K562 treated with DMSO at 1 percent for 48 hours (cell line): Measurements from ENCODE around the gene COL10A1. TPM values are rescaled to one million over a fixed set of nuclear protein-coding genes. Genes with fewer than 3 reads are reported as not detected.

Source experiments
- total RNA-seq: library from RNA; unstranded; fragments of 300-600 nt; gene quantifications from 2 replicates; pipeline ENCODE4 v1.2.3, GENCODE V29; 2022; ENCODE audit warnings: low replicate concordance; ENCODE audit errors: extremely low read depth

Gene COL10A1
- not detected in 2 replicates for total RNA-seq

GRCh38 chr6:116126032-116126431 lies at the start of gene COL10A1:
Gene COL10A1, minus strand, starts transcription at chr6:116126132. Its CDS starts 640 bp downstream, at chr6:116125492.

DNA sequence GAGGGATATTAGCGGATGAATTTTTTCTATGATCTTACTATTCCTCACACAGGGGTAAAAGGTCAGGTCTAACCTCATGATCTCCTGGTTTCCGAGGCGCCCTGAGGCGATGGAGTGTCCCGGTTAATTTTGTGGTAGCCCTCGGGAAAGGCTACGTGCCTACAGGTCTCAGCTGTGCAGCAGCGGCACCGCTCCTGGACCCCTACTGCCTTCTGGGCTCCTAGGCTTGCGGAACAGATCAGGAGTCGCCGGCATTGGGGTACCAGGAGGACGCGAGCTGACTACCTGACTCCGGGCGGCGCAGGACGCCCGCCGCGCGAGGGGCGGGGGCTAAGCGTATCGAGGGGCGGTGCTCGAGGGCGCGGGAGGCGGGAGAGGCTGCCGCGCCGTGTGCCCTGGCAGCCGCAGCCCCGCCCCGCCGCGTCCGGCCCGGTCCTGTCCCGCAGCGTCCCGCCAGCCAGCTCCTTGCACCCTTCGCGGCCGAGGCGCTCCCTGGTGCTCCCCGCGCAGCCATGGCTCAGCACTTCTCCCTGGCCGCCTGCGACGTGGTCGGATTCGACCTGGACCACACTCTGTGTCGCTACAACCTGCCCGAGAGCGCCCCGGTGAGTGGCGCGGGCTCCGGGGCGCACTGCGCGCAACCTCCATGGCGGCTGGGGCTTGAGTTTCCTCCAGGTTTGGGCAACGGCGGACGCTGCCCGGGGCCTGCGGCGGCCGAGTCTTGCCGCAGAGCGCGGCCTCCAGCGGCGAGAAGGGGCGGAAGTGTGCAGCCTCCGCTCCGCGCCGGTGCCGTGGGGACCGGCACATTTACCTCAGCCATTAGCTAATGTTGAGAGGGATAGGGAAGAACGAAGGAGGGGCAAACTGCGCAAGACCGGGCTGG lies 25.3 kb downstream of the COL10A1 start, which contains the start of gene NT5DC1:
Gene NT5DC1 (plus strand): TSS at position 435 of the 883 bp plus-strand sequence. CDS start 78 bp downstream, at position 513.

Other genes with a start within 250 kb of the COL10A1 start
- gene FRK, start 65.2 kb downstream of the COL10A1 start, total RNA-seq = not detected in 2 replicates
- not detected in 2 replicates for gene NT5DC1, start 25.3 kb downstream of the COL10A1 start, total RNA-seq
- gene TSPYL4, start 127.9 kb upstream of the COL10A1 start, total RNA-seq = not detected in 2 replicates
- gene TSPYL1, start 153.8 kb upstream of the COL10A1 start, total RNA-seq = not detected in 2 replicates
- not detected in 2 replicates for gene DSE, start 244.8 kb upstream of the COL10A1 start, total RNA-seq